Gastroesophageal sphincter (tissue), 3 donors: ENCODE measurements around the gene FARS2.

Experiments used
- POLR2A ChIP-seq, 2 donors: fragments of 450-650 bp; IDR thresholded peaks; one replicate each; pipeline ENCODE4 v1.6.1; 2017; ENCODE audit warnings: antibody characterized with exemption in 2 of 2, mild to moderate bottlenecking in 2 of 2, moderate library complexity in 1 of 2
- TF ChIP-seq, protein P1 (sequence below), 4 experiments: fragments of 200-600 bp in 2 of 4; fragments of 450-650 bp in 2 of 4; sonication (generic) in 1 of 4; IDR thresholded peaks; one replicate each; pipeline ENCODE4 v1.5.1; 2017 to 2019; ENCODE audit warnings: antibody characterized with exemption in 4 of 4, mild to moderate bottlenecking in 2 of 4, moderate library complexity in 2 of 4

DNA sequence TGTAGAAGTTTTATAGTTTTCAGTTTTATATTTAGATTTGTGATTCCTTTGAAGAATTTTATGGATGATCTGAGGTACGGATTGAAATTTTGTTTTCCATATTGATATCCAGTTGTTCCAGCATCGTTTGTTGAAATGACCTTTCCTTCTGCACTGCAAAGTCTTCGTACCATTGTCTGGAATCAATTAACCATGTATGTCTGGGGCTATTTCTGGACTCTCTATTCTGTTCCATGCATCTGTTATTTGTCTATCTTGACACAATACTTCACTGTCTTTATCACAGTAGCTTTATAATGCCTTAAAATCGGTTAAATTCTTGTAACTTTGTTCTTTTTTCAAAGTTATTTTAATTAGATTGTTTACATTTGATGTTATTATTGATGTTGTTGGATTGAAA, 154.9 kb downstream of the FARS2 start:
- TF ChIP-seq, protein P1, sequence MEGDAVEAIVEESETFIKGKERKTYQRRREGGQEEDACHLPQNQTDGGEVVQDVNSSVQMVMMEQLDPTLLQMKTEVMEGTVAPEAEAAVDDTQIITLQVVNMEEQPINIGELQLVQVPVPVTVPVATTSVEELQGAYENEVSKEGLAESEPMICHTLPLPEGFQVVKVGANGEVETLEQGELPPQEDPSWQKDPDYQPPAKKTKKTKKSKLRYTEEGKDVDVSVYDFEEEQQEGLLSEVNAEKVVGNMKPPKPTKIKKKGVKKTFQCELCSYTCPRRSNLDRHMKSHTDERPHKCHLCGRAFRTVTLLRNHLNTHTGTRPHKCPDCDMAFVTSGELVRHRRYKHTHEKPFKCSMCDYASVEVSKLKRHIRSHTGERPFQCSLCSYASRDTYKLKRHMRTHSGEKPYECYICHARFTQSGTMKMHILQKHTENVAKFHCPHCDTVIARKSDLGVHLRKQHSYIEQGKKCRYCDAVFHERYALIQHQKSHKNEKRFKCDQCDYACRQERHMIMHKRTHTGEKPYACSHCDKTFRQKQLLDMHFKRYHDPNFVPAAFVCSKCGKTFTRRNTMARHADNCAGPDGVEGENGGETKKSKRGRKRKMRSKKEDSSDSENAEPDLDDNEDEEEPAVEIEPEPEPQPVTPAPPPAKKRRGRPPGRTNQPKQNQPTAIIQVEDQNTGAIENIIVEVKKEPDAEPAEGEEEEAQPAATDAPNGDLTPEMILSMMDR (IDR thresholded peaks at IDR 0.05): no peak
- TF ChIP-seq POLR2A (IDR thresholded peaks at IDR 0.05): no peak
